Kidney (tissue), 14 donors: ENCODE data around the gene RDM1. TPM values are rescaled to one million over a fixed set of nuclear protein-coding genes. Genes with fewer than 3 reads are reported as not detected.

Experiments
- DNase-seq, 5 donors: peaks; one replicate each; pipeline ENCODE4 v3.0.0-alpha.2; 2013 to 2020
- FAIRE-seq: peaks from 2 replicates; lab custom pipeline; 2012; peaks lifted over from hg19 to GRCh38; lab: Jason Lieb, UNC
- H3K27ac ChIP-seq, 2 donors: one replicate each; pipeline ENCODE4 v1.7.0; 2013; ENCODE audit warnings: low read depth in 2 of 2, low read length in 2 of 2, inconsistent platforms in 1 of 2
- H3K27me3 ChIP-seq: one replicate; pipeline ENCODE4 v1.7.1; 2013; ENCODE audit warnings: low read length, inconsistent platforms; ENCODE audit not compliant: control insufficient read depth, insufficient read depth
- H3K36me3 ChIP-seq, 3 donors: one replicate each; pipeline versions ENCODE4 v1.7.0 to v1.7.1; 2013; ENCODE audit warnings: low read length in 3 of 3, control low read depth in 1 of 3, inconsistent platforms in 1 of 3; ENCODE audit not compliant: insufficient read depth in 3 of 3, control insufficient read depth in 2 of 3
- H3K4me1 ChIP-seq, 3 donors: one replicate each; pipeline versions ENCODE4 v1.7.0 to v1.7.1; 2013; ENCODE audit warnings: low read length in 3 of 3, inconsistent platforms in 1 of 3, low read depth in 1 of 3; ENCODE audit not compliant: control insufficient read depth in 2 of 3, insufficient read depth in 2 of 3
- H3K4me3 ChIP-seq, 3 donors: one replicate each; pipeline versions ENCODE4 v1.7.0 to v1.8.1; 2013; ENCODE audit warnings: low read length in 3 of 3, control low read depth in 1 of 3, inconsistent platforms in 1 of 3
- H3K9ac ChIP-seq, 3 donors: one replicate each; pipeline versions ENCODE4 v1.7.0 to v1.7.1; 2013; ENCODE audit warnings: low read length in 3 of 3, control low read depth in 1 of 3, inconsistent platforms in 1 of 3
- H3K9me3 ChIP-seq, 3 donors: one replicate each; pipeline versions ENCODE4 v1.7.0 to v1.7.1; 2013; ENCODE audit warnings: low read length in 3 of 3, control low read depth in 1 of 3, inconsistent platforms in 1 of 3; ENCODE audit not compliant: control insufficient read depth in 2 of 3, insufficient read depth in 1 of 3
- intact Hi-C: fragments of 100-400 bp; cut with DNase I; formaldehyde crosslinking; loops from one replicate; pipeline ENCODE4 v1.11.1; 2022
- polyA plus RNA-seq: library from polyadenylated mRNA; stranded (reverse); fragments of 350-450 nt; fragmentation: Illumina TruSeq; extraction: RNeasy Lipid Tissue Mini Kit (QIAGEN cat#74804); gene quantifications from one replicate; pipeline ENCODE4 v1.2.3, GENCODE V29; 2014; ENCODE audit warnings: low read depth, low replicate concordance; ENCODE audit not compliant: insufficient read depth
- total RNA-seq: library from RNA; stranded (reverse); fragmentation: NEBNext Ultra II Directional; extraction: Animal tissue kit (Norgen Biotek cat#: 25700); gene quantifications from one replicate; pipeline ENCODE4 v1.2.1, GENCODE V29; 2021
- TF ChIP-seq, protein P1 (sequence below): IDR thresholded peaks from 3 replicates; pipeline ENCODE4 v1.5.1; 2012; ENCODE audit warnings: mild to moderate bottlenecking, moderate library complexity, borderline replicate concordance; ENCODE audit not compliant: insufficient read depth; ENCODE audit errors: extremely low read depth
- donor health status: control.
- donor health status: control.
- donor health status: control.
- donor health status: control.
- donor health status: control.
- donor health status: DM: yes; HTN: yes; CAD: no.
- donor health status: Normal renal cell carcinoma (clear cell type).

Gene RDM1
- total and polyA plus RNA-seq, 2 donors from 2014 or later, result 0.56 TPM; not detected in 1

DNA sequence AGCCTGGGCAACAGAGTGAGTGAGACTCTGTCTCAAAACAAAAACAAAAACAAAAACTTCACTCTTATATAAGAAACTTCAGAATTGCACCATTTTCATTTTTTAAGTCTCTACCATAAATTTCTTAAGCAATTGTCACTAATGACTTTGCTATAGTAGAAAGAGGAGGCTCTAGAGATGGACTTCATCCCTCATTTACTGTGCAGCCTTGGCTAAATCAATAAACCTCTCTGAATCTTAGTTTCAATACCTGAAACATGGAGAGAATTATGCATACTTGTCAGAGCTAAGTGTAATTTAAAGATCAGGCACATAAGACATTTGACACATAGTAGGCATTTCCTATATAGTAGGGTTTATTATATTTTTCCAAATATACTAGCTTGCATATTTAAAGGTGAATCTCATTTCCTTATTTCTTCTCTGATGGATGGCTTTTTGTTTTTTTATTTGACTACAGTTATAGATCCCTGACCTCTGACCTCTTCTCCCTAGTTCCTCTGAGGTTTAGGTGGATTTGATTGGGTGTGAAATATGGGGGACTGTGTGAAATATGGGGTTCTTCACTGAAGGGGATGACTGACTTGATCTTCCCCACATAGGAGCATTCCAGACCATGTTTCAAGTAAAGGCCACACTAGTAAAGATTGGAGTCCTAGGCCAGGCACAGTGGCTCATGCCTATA lies 53.1 kb downstream of the RDM1 start:
- DNase-seq, result no peak
- Histone ChIP-seq H3K36me3 (no peaks in the 10 kb centered on the region), H3K9ac (no peak overlapping the region), H3K4me1 (peaks cover 0 to 3% (median 0%) of the 10 kb centered on the region in 3 donors), H3K4me3 (no peak overlapping the region), H3K27me3 (no peaks in the 10 kb centered on the region), H3K27ac (no peak overlapping the region), H3K9me3 (no peaks in the 10 kb centered on the region)
- TF ChIP-seq, protein P1, sequence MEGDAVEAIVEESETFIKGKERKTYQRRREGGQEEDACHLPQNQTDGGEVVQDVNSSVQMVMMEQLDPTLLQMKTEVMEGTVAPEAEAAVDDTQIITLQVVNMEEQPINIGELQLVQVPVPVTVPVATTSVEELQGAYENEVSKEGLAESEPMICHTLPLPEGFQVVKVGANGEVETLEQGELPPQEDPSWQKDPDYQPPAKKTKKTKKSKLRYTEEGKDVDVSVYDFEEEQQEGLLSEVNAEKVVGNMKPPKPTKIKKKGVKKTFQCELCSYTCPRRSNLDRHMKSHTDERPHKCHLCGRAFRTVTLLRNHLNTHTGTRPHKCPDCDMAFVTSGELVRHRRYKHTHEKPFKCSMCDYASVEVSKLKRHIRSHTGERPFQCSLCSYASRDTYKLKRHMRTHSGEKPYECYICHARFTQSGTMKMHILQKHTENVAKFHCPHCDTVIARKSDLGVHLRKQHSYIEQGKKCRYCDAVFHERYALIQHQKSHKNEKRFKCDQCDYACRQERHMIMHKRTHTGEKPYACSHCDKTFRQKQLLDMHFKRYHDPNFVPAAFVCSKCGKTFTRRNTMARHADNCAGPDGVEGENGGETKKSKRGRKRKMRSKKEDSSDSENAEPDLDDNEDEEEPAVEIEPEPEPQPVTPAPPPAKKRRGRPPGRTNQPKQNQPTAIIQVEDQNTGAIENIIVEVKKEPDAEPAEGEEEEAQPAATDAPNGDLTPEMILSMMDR, result no peak
- no peak for FAIRE-seq
- intact Hi-C loops, result no loop called here

DNA sequence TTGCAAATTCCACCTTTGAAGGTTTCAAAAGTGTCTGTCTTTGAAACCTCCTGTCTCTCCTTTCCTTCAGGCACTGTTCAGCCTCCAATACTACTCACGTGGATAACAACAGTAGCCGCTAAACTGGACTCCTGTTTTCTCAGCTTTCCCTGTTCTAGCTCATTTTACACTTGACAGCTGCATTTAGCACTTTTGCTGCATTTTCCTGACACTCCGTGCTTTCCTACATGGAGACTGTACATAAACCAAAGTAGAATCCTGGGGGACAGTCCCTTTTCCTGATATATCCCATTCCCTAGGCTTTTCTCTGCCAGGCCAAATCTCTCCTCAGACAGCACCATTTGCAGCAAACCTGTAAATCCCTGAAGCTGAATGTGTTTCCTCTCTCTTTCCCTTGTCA lies 54.0 kb downstream of the RDM1 start:
- FAIRE-seq, result no peak
- H3K9me3 ChIP-seq, result no peaks in the 10 kb centered on the region
- H3K27ac ChIP-seq, result no peak overlapping the region
- H3K27me3 ChIP-seq, result no peaks in the 10 kb centered on the region
- intact Hi-C loops, result no loop called here
- H3K4me3 ChIP-seq, result no peak overlapping the region
- TF ChIP-seq, protein P1, result no peak
- no peaks in the 10 kb centered on the region for H3K36me3 ChIP-seq
- DNase-seq, result no peak
- H3K9ac ChIP-seq, result no peak overlapping the region
- peaks cover 0 to 3% (median 0%) of the 10 kb centered on the region in 3 donors for H3K4me1 ChIP-seq

DNA sequence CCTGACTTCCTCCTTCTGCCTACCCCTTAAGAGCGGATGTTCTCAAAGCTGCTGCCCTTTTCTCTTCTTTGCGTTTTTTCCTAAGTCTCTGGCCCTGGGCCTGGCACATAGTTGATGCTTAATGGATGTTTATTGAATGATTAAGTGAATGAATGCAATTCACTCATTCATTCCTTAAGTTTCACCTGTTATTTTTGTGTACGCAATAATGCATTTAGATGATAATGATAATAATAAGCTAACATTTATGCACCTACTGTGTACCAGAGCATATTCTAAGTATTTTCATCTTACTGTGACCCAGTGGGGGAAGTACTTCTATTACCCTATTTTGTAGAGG lies 54.8 kb downstream of the RDM1 start:
- TF ChIP-seq, protein P1, result no peak
- no peak overlapping the region for H3K9ac ChIP-seq
- H3K27me3 ChIP-seq, result no peaks in the 10 kb centered on the region
- no peak overlapping the region for H3K4me3 ChIP-seq
- H3K4me1 ChIP-seq, result peaks cover 0 to 3% (median 0%) of the 10 kb centered on the region in 3 donors
- intact Hi-C loops, result no loop called here
- H3K27ac ChIP-seq, result no peak overlapping the region
- H3K9me3 ChIP-seq, result no peaks in the 10 kb centered on the region
- H3K36me3 ChIP-seq, result no peaks in the 10 kb centered on the region
- FAIRE-seq (no peak), DNase-seq (no peak)
